ENCODE data around the gene FAM13C. TPM values are rescaled to one million over a fixed set of nuclear protein-coding genes. Genes with fewer than 3 reads are reported as not detected.

FAM13C gene
- total RNA-seq, 2 experiments from 2014 or later, result not detected

DNA sequence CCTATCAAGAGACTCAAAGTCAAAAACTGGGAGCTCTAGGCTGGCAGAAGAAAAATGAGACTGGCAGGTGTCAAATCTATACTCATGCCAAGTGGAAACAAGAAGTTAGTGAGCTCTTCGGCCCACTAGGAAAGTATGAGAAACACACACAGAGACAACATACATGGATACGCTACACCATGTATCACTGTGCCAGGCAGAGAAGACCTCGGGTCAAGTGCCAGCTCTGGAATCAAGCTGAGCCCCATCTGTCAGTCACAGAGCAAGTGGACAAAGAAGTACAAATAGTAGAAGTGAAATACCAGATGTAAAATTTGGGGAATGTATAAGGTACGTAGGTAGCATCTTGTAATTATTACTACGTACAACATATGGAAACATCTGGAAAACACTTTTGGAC lies 62.4 kb downstream of the FAM13C start:
- ATAC-seq, result no peak
- Mint-ChIP-seq H3K27ac (no peak overlapping the region), H3K36me3 (no peaks in the 10 kb centered on the region), H3K4me3 (no peak overlapping the region), H3K9me3 (ENCODE audit: low read depth) (peaks cover 3% of the 10 kb centered on the region), H3K4me1 (no peaks in the 10 kb centered on the region), H3K27me3 (no peaks in the 10 kb centered on the region)
- CTCF ChIA-PET, result no interaction called here
- DNase-seq, result no peak

DNA sequence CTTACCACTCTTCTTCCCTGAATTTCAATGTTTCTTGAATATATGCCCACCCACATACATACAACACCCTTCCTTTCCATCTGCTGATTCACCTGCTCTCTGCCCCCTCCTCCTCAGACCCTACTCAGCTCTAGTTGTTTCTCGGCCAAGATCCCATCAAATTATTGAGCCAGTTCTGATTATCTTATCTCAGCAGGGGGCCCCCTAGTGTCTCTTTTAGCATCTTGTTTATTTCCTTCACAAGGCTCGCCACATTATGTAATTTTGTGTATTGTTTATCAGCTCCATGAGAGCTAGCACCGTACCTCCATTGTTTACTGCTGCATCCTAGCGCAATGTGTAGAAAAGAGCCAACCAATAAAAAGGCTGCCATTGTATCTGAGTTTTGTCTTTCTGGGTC lies 71.9 kb downstream of the FAM13C start:
- Mint-ChIP-seq H3K4me1 (no peaks in the 10 kb centered on the region), H3K9me3 (ENCODE audit: low read depth) (peaks cover 2% of the 10 kb centered on the region), H3K36me3 (no peaks in the 10 kb centered on the region), H3K27me3 (no peaks in the 10 kb centered on the region), H3K27ac (no peak overlapping the region), H3K4me3 (no peak overlapping the region)
- no peak for DNase-seq
- CTCF ChIA-PET, result no interaction called here
- no peak for ATAC-seq

DNA sequence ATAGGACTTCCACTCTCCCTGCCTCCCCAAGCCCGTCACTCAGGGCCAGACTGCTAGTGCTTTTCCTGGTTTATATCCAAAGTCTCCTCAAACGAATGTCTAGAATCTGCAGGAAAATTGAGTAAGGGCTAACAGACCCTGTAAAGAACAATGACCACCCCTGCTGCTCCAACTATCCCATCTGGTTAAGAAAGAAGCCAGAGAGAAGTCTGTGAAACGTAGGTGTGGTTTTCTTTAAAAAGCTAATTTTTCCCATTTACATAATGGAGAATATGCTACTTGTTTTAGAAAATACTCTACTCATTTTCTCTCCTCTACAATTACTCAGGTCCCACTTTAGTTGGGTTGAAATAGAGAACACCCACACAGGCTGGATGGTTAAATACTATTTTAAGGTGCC lies 72.5 kb downstream of the FAM13C start:
- CTCF ChIA-PET, result no interaction called here
- Mint-ChIP-seq H3K4me3 (no peak overlapping the region), H3K27me3 (no peaks in the 10 kb centered on the region), H3K4me1 (no peaks in the 10 kb centered on the region), H3K27ac (no peak overlapping the region), H3K9me3 (ENCODE audit: low read depth) (peaks cover 2% of the 10 kb centered on the region), H3K36me3 (no peaks in the 10 kb centered on the region)
- DNase-seq (no peak), ATAC-seq (no peak)

DNA sequence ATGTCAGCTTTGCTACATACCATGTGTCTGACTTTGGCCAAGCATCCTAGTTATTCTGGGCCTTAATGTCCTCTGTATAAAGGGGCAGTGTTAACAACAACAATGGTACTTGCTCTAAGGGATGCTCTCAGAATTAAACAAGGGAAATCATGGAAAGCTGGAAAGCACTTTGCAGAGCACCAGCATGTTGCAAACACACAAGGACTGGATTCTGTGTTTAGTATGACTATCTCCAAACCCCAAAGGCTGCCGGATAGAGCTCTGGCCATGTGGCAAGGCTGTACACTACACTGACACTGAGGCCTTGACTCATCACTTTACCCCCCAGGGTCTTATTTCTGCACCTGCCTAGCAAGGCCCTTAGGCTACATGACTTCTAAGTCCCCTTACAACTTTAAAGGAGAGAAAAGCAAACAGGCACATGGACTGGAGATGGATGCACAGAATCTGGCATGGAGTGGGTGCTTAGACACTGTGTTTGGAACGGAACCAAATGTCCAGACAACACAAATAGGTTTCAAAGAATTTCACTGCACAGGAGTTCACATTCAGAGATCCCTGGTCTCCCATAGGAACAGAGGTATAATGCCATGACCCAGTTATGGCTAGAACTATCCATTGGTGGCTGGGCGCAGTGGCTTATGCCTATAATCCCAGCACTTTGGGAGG lies 74.6 kb downstream of the FAM13C start:
- CTCF ChIA-PET, result no interaction called here
- H3K27ac Mint-ChIP-seq, result no peak overlapping the region
- DNase-seq, result no peak
- peaks cover 2% of the 10 kb centered on the region for H3K9me3 Mint-ChIP-seq (ENCODE audit: low read depth)
- no peak overlapping the region for H3K4me3 Mint-ChIP-seq
- no peak for ATAC-seq
- H3K36me3 Mint-ChIP-seq, result no peaks in the 10 kb centered on the region
- no peaks in the 10 kb centered on the region for H3K4me1 Mint-ChIP-seq
- no peaks in the 10 kb centered on the region for H3K27me3 Mint-ChIP-seq

- H3K27me3 Mint-ChIP-seq, result no peaks in the 10 kb centered on the region
- H3K9me3 Mint-ChIP-seq (ENCODE audit: low read depth), result peaks cover 2% of the 10 kb centered on the region
- no peaks in the 10 kb centered on the region for H3K36me3 Mint-ChIP-seq
- no peak overlapping the region for H3K4me3 Mint-ChIP-seq
- no peaks in the 10 kb centered on the region for H3K4me1 Mint-ChIP-seq
- DNase-seq (no peak), ATAC-seq (no peak)
- CTCF ChIA-PET, result no interaction called here
- H3K27ac Mint-ChIP-seq, result no peak overlapping the region
Observed at GRCh38 chr10:59285848-59286247, 76.5 kb downstream of the FAM13C start.

GRCh38 chr10:59285073-59285472 lies 77.3 kb downstream of the FAM13C start:
- H3K4me1 Mint-ChIP-seq, result no peaks in the 10 kb centered on the region
- no peaks in the 10 kb centered on the region for H3K36me3 Mint-ChIP-seq
- H3K9me3 Mint-ChIP-seq (ENCODE audit: low read depth), result peaks cover 2% of the 10 kb centered on the region
- no peak overlapping the region for H3K27ac Mint-ChIP-seq
- ATAC-seq (no peak), DNase-seq (no peak)
- CTCF ChIA-PET, result no interaction called here
- no peak overlapping the region for H3K4me3 Mint-ChIP-seq
- no peaks in the 10 kb centered on the region for H3K27me3 Mint-ChIP-seq

DNA sequence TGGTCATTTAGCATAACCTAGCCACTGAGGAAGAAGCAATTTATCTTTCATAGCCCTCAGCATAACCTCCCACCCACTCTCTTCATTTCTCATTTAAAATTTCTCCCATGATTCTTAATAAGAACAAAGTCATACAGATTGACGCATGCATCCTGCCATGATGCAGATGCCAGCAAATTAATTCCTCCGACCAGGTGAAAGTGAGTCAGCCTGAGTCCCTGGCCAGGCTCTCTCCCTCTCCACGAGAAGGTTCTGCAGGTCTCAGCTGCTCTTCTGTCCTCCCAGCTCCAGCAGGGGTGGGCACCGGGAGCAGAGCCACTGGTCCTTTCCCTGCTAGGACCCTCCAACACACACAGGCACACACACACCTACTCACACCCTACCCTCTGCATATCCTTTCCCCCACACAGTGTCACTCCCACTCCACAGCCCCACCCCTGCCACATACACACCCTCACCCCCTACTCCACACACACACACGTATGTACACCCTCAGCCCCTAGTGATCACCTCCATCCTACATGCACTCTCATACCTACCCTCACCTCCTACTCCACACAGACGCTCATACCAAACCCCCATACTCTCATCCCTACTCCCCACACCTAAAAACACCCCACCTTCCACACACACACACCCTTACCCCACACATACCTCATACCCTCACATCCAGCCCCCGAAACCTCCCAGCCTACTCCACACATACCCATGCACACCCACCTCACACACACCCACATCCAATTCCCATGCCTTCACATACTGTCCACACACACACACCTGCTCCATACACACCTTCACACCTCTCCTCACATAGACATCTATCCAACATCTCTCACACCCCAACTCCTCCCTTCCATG lies 78.0 kb downstream of the FAM13C start:
- DNase-seq (no peak), ATAC-seq (no peak)
- Mint-ChIP-seq H3K27ac (no peak overlapping the region), H3K4me3 (no peak overlapping the region), H3K4me1 (no peaks in the 10 kb centered on the region), H3K9me3 (ENCODE audit: low read depth) (peaks cover 2% of the 10 kb centered on the region), H3K36me3 (no peaks in the 10 kb centered on the region), H3K27me3 (no peaks in the 10 kb centered on the region)
- CTCF ChIA-PET, result no interaction called here

DNA sequence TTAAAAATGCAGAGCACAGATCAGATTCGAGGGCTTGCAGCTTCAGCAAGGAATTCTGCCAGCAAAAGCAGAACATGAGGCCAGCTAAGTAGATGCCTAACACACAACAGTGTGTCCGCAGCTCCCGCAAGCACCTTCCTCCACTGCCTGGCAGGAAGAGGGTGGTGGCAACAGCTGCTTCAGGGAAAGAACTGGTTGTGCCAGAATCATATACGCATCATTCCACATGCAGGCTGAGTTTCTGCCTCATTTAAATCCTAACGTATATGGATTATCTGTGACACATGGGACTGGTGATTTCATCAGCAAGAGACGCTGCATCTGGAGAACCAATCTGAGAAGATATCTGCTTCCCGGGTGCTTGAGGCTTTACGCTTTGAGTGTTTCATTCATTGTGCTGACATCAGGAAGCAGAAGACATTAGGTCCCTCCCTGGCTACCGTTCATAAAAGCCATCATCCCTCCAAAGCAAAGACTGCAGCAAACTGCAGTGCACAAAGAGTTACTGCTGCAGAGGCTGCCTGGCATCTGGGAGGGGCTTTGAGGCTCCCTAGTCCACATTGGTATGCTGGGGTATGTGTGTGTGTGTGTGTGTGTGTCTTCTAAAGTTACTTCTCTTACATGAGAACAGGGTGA lies 78.8 kb downstream of the FAM13C start:
- Mint-ChIP-seq H3K4me1 (no peaks in the 10 kb centered on the region), H3K9me3 (ENCODE audit: low read depth) (peaks cover 2% of the 10 kb centered on the region), H3K27ac (no peak overlapping the region), H3K36me3 (no peaks in the 10 kb centered on the region), H3K4me3 (no peak overlapping the region), H3K27me3 (no peaks in the 10 kb centered on the region)
- DNase-seq (no peak), ATAC-seq (no peak)
- CTCF ChIA-PET, result no interaction called here

DNA sequence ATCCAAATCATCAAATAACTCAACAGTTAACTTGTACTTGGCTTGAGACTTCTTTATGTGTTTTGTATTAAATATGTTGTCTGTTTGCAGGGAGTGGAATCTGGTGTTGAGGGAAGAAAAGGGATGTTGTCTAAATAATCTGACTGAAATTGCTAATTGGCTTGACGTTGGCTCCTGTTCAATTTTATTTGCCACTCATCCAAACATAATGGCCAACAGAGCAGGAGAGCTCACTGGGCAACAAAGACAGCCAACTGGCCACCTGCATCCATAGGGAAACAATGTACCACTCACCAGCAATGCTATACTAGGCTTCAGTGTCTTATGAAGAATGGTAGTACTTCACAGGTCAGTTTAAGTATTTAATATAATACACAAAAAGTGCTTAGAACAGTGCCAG lies 80.5 kb downstream of the FAM13C start:
- H3K4me3 Mint-ChIP-seq, result no peak overlapping the region
- no peaks in the 10 kb centered on the region for H3K36me3 Mint-ChIP-seq
- ATAC-seq (no peak), DNase-seq (no peak)
- no peaks in the 10 kb centered on the region for H3K4me1 Mint-ChIP-seq
- H3K27me3 Mint-ChIP-seq, result no peaks in the 10 kb centered on the region
- CTCF ChIA-PET, result no interaction called here
- H3K9me3 Mint-ChIP-seq (ENCODE audit: low read depth), result no peaks in the 10 kb centered on the region
- H3K27ac Mint-ChIP-seq, result no peak overlapping the region

DNA sequence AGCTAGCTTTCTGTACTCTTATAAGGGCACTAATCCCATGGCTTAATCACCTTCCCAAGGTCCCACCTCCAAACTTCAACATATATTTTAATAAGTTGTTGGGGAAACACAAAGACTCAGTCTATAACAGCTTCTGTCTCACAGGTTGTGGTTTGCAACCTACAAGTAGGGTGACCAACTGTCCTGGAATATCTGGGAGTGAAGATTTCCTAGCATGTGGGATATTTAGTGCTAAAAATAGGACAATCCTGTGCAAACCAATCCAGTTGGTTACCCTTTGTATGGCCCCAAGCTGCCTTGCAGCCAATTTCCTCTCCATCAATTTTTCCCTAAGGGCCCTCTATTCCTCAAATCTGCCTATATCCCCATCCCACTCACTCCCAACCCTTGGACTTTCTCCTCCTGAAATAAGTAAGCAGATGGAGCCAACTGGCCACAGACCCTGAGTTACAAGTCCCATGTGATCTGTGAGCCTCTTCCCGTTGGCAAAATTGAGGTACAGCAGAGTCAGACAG lies 82.3 kb downstream of the FAM13C start:
- no peak overlapping the region for H3K4me3 Mint-ChIP-seq
- H3K36me3 Mint-ChIP-seq, result no peaks in the 10 kb centered on the region
- CTCF ChIA-PET, result no interaction called here
- no peaks in the 10 kb centered on the region for H3K9me3 Mint-ChIP-seq (ENCODE audit: low read depth)
- no peak overlapping the region for H3K27ac Mint-ChIP-seq
- DNase-seq (no peak), ATAC-seq (no peak)
- H3K4me1 Mint-ChIP-seq, result no peaks in the 10 kb centered on the region
- no peaks in the 10 kb centered on the region for H3K27me3 Mint-ChIP-seq

- no peaks in the 10 kb centered on the region for H3K27me3 Mint-ChIP-seq
- no peak for ATAC-seq
- H3K27ac Mint-ChIP-seq, result no peak overlapping the region
- no peak for DNase-seq
- no peak overlapping the region for H3K4me3 Mint-ChIP-seq
- CTCF ChIA-PET, result no interaction called here
- H3K4me1 Mint-ChIP-seq, result no peaks in the 10 kb centered on the region
- no peaks in the 10 kb centered on the region for H3K9me3 Mint-ChIP-seq (ENCODE audit: low read depth)
- H3K36me3 Mint-ChIP-seq, result no peaks in the 10 kb centered on the region
Observed at GRCh38 chr10:59279476-59279875, 82.9 kb downstream of the FAM13C start.

DNA sequence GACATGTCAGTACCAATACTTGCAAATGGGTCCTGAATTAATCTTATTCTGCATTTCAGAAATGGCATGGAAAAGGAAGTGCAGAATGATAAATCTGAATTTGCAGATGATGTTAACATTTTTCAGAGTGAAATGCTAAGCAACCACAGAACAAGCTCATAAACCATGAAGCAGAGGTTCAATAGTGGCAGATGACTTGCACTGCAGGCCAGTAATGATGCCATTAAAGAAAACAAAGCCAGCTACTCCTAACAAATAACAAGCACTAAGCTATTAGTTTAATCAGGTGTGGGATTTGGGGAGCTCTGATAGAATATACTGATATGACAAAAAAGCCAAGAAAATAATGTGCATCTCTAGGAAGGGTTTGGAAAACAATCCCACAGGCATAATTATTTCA lies 85.4 kb downstream of the FAM13C start:
- H3K9me3 Mint-ChIP-seq (ENCODE audit: low read depth), result peaks cover 1% of the 10 kb centered on the region
- no peaks in the 10 kb centered on the region for H3K27me3 Mint-ChIP-seq
- H3K36me3 Mint-ChIP-seq, result no peaks in the 10 kb centered on the region
- no peak overlapping the region for H3K27ac Mint-ChIP-seq
- CTCF ChIA-PET, result no interaction called here
- no peak overlapping the region for H3K4me3 Mint-ChIP-seq
- no peak for DNase-seq
- ATAC-seq, result no peak
- no peaks in the 10 kb centered on the region for H3K4me1 Mint-ChIP-seq

DNA sequence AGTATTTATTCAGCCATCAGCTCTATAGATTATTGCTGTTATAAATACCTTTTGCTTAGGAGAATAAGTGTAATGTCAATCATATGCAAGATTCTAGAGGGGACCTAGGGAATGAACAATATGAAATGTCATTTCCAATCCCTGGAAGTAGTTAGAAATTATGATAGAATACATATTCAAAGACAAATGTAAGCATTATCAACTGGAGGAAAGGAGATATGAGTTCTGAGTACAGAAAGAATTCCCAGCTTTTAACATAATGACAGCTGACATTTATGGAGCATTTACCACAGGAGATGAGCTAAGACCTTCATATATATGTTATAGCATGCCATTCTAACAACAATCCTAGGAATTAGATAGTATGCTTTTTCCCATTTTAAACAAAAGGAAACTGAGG lies 86.2 kb downstream of the FAM13C start:
- H3K27me3 Mint-ChIP-seq, result no peaks in the 10 kb centered on the region
- H3K36me3 Mint-ChIP-seq, result no peaks in the 10 kb centered on the region
- H3K4me1 Mint-ChIP-seq, result no peaks in the 10 kb centered on the region
- H3K9me3 Mint-ChIP-seq (ENCODE audit: low read depth), result peaks cover 1% of the 10 kb centered on the region
- DNase-seq (no peak), ATAC-seq (no peak)
- no peak overlapping the region for H3K27ac Mint-ChIP-seq
- CTCF ChIA-PET, result no interaction called here
- no peak overlapping the region for H3K4me3 Mint-ChIP-seq

GRCh38 chr10:59273445-59273844 lies 88.9 kb downstream of the FAM13C start:
- ATAC-seq (no peak), DNase-seq (no peak)
- CTCF ChIA-PET, result no interaction called here
- Mint-ChIP-seq H3K36me3 (no peaks in the 10 kb centered on the region), H3K4me1 (no peaks in the 10 kb centered on the region), H3K27me3 (no peaks in the 10 kb centered on the region), H3K9me3 (ENCODE audit: low read depth) (peaks cover 1% of the 10 kb centered on the region), H3K4me3 (no peak overlapping the region), H3K27ac (no peak overlapping the region)
